GM12878 (cell line): ENCODE measurements around the gene MYRF. TPM values are rescaled to one million over a fixed set of nuclear protein-coding genes. Genes with fewer than 3 reads are reported as not detected.

Experiments
- FOXK2 ChIP-seq: fragments of 450-650 bp; IDR thresholded peaks from 2 replicates; pipeline ENCODE4 v1.6.1; 2017; ENCODE audit warnings: mild to moderate bottlenecking, moderate library complexity
- KAT2A ChIP-seq: conservative IDR thresholded peaks from 2 replicates; pipeline ENCODE4 v1.6.1; 2011; ENCODE audit warnings: low read depth, low read length; ENCODE audit not compliant: control insufficient read depth
- PML ChIP-seq: IDR thresholded peaks from 2 replicates; pipeline ENCODE4 v1.6.1; 2012; ENCODE audit warnings: low read length, inconsistent platforms
- RB1 ChIP-seq: fragments of 450-650 bp; formaldehyde crosslinking; IDR thresholded peaks from 2 replicates; pipeline ENCODE4 v1.6.1; 2017; ENCODE audit warnings: mild to moderate bottlenecking, borderline replicate concordance
- polyA plus RNA-seq, 11 experiments: library from polyadenylated mRNA; depleted of rRNA in 4 of 11; unstranded in 6 of 11; stranded (reverse) in 5 of 11; fragments of >200 nt; fragmentation: Nextera tagmentation in 4 of 11; fragmentation: Illumina TruSeq in 1 of 11; extraction: Ambion mirVana in 4 of 11; extraction: Trizol in 1 of 11; gene quantifications; 1 replicate in 1 of 11; 2 replicates in 10 of 11; pipeline versions ENCODE4 v1.2.1 to v1.2.3, GENCODE V29; 2011 to 2016; ENCODE audit warnings: inconsistent platforms in 2 of 11, missing spikeins in 2 of 11, low read depth in 1 of 11
- total RNA-seq, 4 experiments: library from RNA; depleted of rRNA in 3 of 4; stranded (reverse); fragments of >200 nt in 3 of 4; fragmentation: Illumina TruSeq in 1 of 4; extraction: Trizol in 1 of 4; gene quantifications; 2 replicates each; pipeline versions ENCODE4 v1.2.1 to v1.2.3, GENCODE V29; 2013 to 2021
- TF ChIP-seq, protein P1 (sequence below): fragments of 450-650 bp; IDR thresholded peaks from 2 replicates; pipeline ENCODE4 v1.6.1; 2016; ENCODE audit warnings: mild to moderate bottlenecking, moderate library complexity, borderline replicate concordance
- TF ChIP-seq, protein P2 (sequence below): fragments of 450-650 bp; IDR thresholded peaks from 2 replicates; pipeline ENCODE4 v1.6.1; 2017; ENCODE audit warnings: mild to moderate bottlenecking, moderate library complexity
- TF ChIP-seq, protein P3 (sequence below): fragments of 450-650 bp; formaldehyde crosslinking; IDR thresholded peaks from 2 replicates; pipeline ENCODE4 v1.4.0; 2020; ENCODE audit warnings: mild to moderate bottlenecking, moderate library complexity

The MYRF gene
- total and polyA plus RNA-seq, 10 of the 15 experiments (the other 5 are each of a cell fraction or from before 2014, with no cell fraction given): 0.27 to 15.6 (median 0.89) TPM

DNA sequence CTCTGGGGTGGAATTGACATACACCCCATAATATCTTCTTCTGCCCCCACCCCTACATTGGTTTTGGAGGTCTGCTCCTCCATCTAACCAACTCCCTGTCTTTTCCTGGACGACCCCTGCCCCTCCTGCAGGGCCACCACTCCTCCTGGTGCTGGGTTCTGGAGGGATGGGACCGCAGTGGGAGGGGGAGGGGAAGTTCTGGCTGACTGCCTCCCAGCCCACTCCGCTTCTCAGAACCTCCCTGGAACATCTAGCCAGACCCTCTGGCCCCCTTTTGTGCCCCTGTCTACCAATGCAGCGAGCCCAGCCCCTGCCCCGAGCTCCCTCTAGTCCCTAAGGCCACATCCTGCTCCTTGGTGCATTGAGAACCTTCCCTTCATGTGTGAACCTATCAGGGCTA, 1.2 kb downstream of the MYRF start (continued):
- TF ChIP-seq, protein P1, sequence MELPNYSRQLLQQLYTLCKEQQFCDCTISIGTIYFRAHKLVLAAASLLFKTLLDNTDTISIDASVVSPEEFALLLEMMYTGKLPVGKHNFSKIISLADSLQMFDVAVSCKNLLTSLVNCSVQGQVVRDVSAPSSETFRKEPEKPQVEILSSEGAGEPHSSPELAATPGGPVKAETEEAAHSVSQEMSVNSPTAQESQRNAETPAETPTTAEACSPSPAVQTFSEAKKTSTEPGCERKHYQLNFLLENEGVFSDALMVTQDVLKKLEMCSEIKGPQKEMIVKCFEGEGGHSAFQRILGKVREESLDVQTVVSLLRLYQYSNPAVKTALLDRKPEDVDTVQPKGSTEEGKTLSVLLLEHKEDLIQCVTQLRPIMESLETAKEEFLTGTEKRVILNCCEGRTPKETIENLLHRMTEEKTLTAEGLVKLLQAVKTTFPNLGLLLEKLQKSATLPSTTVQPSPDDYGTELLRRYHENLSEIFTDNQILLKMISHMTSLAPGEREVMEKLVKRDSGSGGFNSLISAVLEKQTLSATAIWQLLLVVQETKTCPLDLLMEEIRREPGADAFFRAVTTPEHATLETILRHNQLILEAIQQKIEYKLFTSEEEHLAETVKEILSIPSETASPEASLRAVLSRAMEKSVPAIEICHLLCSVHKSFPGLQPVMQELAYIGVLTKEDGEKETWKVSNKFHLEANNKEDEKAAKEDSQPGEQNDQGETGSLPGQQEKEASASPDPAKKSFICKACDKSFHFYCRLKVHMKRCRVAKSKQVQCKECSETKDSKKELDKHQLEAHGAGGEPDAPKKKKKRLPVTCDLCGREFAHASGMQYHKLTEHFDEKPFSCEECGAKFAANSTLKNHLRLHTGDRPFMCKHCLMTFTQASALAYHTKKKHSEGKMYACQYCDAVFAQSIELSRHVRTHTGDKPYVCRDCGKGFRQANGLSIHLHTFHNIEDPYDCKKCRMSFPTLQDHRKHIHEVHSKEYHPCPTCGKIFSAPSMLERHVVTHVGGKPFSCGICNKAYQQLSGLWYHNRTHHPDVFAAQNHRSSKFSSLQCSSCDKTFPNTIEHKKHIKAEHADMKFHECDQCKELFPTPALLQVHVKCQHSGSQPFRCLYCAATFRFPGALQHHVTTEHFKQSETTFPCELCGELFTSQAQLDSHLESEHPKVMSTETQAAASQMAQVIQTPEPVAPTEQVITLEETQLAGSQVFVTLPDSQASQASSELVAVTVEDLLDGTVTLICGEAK: no peak
- TF ChIP-seq, protein P2, sequence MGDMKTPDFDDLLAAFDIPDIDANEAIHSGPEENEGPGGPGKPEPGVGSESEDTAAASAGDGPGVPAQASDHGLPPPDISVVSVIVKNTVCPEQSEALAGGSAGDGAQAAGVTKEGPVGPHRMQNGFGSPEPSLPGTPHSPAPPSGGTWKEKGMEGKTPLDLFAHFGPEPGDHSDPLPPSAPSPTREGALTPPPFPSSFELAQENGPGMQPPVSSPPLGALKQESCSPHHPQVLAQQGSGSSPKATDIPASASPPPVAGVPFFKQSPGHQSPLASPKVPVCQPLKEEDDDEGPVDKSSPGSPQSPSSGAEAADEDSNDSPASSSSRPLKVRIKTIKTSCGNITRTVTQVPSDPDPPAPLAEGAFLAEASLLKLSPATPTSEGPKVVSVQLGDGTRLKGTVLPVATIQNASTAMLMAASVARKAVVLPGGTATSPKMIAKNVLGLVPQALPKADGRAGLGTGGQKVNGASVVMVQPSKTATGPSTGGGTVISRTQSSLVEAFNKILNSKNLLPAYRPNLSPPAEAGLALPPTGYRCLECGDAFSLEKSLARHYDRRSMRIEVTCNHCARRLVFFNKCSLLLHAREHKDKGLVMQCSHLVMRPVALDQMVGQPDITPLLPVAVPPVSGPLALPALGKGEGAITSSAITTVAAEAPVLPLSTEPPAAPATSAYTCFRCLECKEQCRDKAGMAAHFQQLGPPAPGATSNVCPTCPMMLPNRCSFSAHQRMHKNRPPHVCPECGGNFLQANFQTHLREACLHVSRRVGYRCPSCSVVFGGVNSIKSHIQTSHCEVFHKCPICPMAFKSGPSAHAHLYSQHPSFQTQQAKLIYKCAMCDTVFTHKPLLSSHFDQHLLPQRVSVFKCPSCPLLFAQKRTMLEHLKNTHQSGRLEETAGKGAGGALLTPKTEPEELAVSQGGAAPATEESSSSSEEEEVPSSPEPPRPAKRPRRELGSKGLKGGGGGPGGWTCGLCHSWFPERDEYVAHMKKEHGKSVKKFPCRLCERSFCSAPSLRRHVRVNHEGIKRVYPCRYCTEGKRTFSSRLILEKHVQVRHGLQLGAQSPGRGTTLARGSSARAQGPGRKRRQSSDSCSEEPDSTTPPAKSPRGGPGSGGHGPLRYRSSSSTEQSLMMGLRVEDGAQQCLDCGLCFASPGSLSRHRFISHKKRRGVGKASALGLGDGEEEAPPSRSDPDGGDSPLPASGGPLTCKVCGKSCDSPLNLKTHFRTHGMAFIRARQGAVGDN: no peak
- TF ChIP-seq, protein P3, sequence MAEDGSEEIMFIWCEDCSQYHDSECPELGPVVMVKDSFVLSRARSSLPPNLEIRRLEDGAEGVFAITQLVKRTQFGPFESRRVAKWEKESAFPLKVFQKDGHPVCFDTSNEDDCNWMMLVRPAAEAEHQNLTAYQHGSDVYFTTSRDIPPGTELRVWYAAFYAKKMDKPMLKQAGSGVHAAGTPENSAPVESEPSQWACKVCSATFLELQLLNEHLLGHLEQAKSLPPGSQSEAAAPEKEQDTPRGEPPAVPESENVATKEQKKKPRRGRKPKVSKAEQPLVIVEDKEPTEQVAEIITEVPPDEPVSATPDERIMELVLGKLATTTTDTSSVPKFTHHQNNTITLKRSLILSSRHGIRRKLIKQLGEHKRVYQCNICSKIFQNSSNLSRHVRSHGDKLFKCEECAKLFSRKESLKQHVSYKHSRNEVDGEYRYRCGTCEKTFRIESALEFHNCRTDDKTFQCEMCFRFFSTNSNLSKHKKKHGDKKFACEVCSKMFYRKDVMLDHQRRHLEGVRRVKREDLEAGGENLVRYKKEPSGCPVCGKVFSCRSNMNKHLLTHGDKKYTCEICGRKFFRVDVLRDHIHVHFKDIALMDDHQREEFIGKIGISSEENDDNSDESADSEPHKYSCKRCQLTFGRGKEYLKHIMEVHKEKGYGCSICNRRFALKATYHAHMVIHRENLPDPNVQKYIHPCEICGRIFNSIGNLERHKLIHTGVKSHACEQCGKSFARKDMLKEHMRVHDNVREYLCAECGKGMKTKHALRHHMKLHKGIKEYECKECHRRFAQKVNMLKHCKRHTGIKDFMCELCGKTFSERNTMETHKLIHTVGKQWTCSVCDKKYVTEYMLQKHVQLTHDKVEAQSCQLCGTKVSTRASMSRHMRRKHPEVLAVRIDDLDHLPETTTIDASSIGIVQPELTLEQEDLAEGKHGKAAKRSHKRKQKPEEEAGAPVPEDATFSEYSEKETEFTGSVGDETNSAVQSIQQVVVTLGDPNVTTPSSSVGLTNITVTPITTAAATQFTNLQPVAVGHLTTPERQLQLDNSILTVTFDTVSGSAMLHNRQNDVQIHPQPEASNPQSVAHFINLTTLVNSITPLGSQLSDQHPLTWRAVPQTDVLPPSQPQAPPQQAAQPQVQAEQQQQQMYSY (CRISPR knock-in tag): no peak
- TF ChIP-seq KAT2A (no peak), FOXK2 (no peak), RB1 (no peak), PML (no peak)
